CD14-positive monocyte (primary cell): ENCODE data around the gene NDE1. TPM values are rescaled to one million over a fixed set of nuclear protein-coding genes. Genes with fewer than 3 reads are reported as not detected.

Experiments used
- DNase-seq, 3 donors: peaks; one replicate each; pipeline ENCODE4 v3.0.0-alpha.2; 2011 to 2022
- H2AFZ ChIP-seq: 2 replicates; pipeline ENCODE4 v1.6.0; 2012; ENCODE audit warnings: mild to moderate bottlenecking, low read depth, low read length, inconsistent platforms; ENCODE audit not compliant: insufficient read depth, poor library complexity, severe bottlenecking
- H3K27ac ChIP-seq, 2 donors: 1 replicate in 1 of 2; 2 replicates in 1 of 2; pipeline ENCODE4 v1.5.1; 2012 to 2013; ENCODE audit warnings: low read length in 2 of 2, control low read depth in 1 of 2, inconsistent platforms in 1 of 2, low read depth in 1 of 2, mild to moderate bottlenecking in 1 of 2
- H3K27me3 ChIP-seq, 2 donors: one replicate each; pipeline versions ENCODE4 v1.6.0 to v1.6.1; 2011 to 2013; ENCODE audit warnings: low read length in 2 of 2; ENCODE audit not compliant: control insufficient read depth in 2 of 2, insufficient read depth in 2 of 2
- H3K36me3 ChIP-seq, 2 donors: replicated peaks in 1 of 2; 1 replicate in 1 of 2; 2 replicates in 1 of 2; pipeline versions ENCODE4 v1.5.1 to v1.6.1; 2012 to 2013; ENCODE audit warnings: low read length in 2 of 2, control low read depth in 1 of 2, inconsistent platforms in 1 of 2, mild to moderate bottlenecking in 1 of 2; ENCODE audit not compliant: insufficient read depth in 2 of 2, control insufficient read depth in 1 of 2
- H3K4me1 ChIP-seq, 2 donors: 1 replicate in 1 of 2; 2 replicates in 1 of 2; pipeline versions ENCODE4 v1.5.1 to v1.6.1; 2012 to 2013; ENCODE audit warnings: low read length in 2 of 2, control low read depth in 1 of 2, inconsistent platforms in 1 of 2, mild to moderate bottlenecking in 1 of 2, moderate library complexity in 1 of 2; ENCODE audit not compliant: insufficient read depth in 2 of 2, control insufficient read depth in 1 of 2
- H3K4me2 ChIP-seq: replicated peaks from 2 replicates; pipeline ENCODE3; 2012; ENCODE audit warnings: low read length, moderate library complexity, mild to moderate bottlenecking; ENCODE audit not compliant: poor library complexity, severe bottlenecking; ENCODE audit errors: extremely low read depth
- H3K4me3 ChIP-seq, 3 experiments: fragments of 200-600 bp in 1 of 3; sonication (generic) in 1 of 3; replicated peaks in 1 of 3; 1 replicate in 2 of 3; 2 replicates in 1 of 3; pipeline ENCODE4 v1.5.1; 2011 to 2013; ENCODE audit warnings: low read length in 3 of 3, mild to moderate bottlenecking in 3 of 3, control low read depth in 2 of 3, low read depth in 2 of 3, inconsistent platforms in 1 of 3, moderate library complexity in 1 of 3
- H3K79me2 ChIP-seq: 2 replicates; pipeline ENCODE4 v1.6.0; 2012; ENCODE audit warnings: mild to moderate bottlenecking, control low read depth, inconsistent platforms, low read length, moderate library complexity; ENCODE audit not compliant: insufficient read depth
- H3K9ac ChIP-seq: 2 replicates; pipeline ENCODE4 v1.6.0; 2017; ENCODE audit warnings: low read length, mild to moderate bottlenecking; ENCODE audit not compliant: insufficient read depth, poor library complexity, severe bottlenecking
- H3K9me3 ChIP-seq, 2 donors: replicated peaks in 1 of 2; 1 replicate in 1 of 2; 2 replicates in 1 of 2; pipeline versions ENCODE4 v1.5.1 to v1.6.1; 2012 to 2013; ENCODE audit warnings: low read length in 2 of 2, control low read depth in 1 of 2; ENCODE audit not compliant: control insufficient read depth in 1 of 2, insufficient read depth in 1 of 2
- H4K20me1 ChIP-seq: 2 replicates; pipeline ENCODE4 v1.6.0; 2012; ENCODE audit warnings: mild to moderate bottlenecking, low read length, control low read depth, moderate library complexity; ENCODE audit not compliant: insufficient read depth
- H3K27ac Mint-ChIP-seq, 7 donors: one replicate each; pipeline ENCODE4 v1.8.0; 2020; ENCODE audit warnings: mild to moderate bottlenecking in 7 of 7, mixed read lengths in 7 of 7, moderate library complexity in 6 of 7, inconsistent platforms in 2 of 7
- H3K27me3 Mint-ChIP-seq, 3 donors: one replicate each; pipeline ENCODE4 v1.8.0; 2021 to 2022; ENCODE audit warnings: low read depth in 3 of 3, mild to moderate bottlenecking in 3 of 3, mixed read lengths in 3 of 3, moderate library complexity in 3 of 3, inconsistent platforms in 1 of 3
- H3K36me3 Mint-ChIP-seq, 2 donors: one replicate each; pipeline ENCODE4 v1.8.0; 2020; ENCODE audit warnings: mixed read lengths in 2 of 2, inconsistent platforms in 1 of 2, mild to moderate bottlenecking in 1 of 2
- H3K4me1 Mint-ChIP-seq: one replicate; pipeline ENCODE4 v1.8.0; 2020; ENCODE audit warnings: mild to moderate bottlenecking, mixed read lengths
- H3K4me3 Mint-ChIP-seq, 2 donors: one replicate each; pipeline ENCODE4 v1.8.0; 2020; ENCODE audit warnings: mild to moderate bottlenecking in 2 of 2, mixed read lengths in 2 of 2, moderate library complexity in 1 of 2
- H3K9me3 Mint-ChIP-seq, 7 donors: one replicate each; pipeline ENCODE4 v1.8.0; 2020 to 2022; ENCODE audit warnings: mixed read lengths in 7 of 7, mild to moderate bottlenecking in 6 of 7, moderate library complexity in 6 of 7, inconsistent platforms in 2 of 7
- WGBS: methylation state at CpG from one replicate; pipeline ENCODE4 v1.1.5; 2013; ENCODE audit warnings: missing lambda C conversion rate; ENCODE audit not compliant: insufficient coverage; 5-methylcytosine and 5-hydroxymethylcytosine counted together
- intact Hi-C, 2 donors: fragments of 100-400 bp; cut with micrococcal nuclease; formaldehyde crosslinking; loops; one replicate each; pipeline versions ENCODE4 v1.15.0 to v1.15.1; 2023
- polyA plus RNA-seq, 3 donors: library from polyadenylated mRNA; depleted of rRNA in 1 of 3; unstranded in 2 of 3; stranded (reverse) in 1 of 3; fragments of 300-500 nt in 2 of 3; fragments of >200 nt in 1 of 3; fragmentation: Illumina TruSeq in 2 of 3; gene quantifications; 1 replicate in 2 of 3; 2 replicates in 1 of 3; pipeline ENCODE4 v1.2.3, GENCODE V29; 2012 to 2021
- TF ChIP-seq, protein P1 (sequence below): fragments of 200-600 bp; IDR thresholded peaks from one replicate; pipeline ENCODE4 v1.8.0; 2022; ENCODE audit warnings: antibody characterized with exemption, mild to moderate bottlenecking

Gene NDE1
- polyA plus RNA-seq, 3 donors, result 26.0 to 47.8 (median 28.0) TPM

DNA sequence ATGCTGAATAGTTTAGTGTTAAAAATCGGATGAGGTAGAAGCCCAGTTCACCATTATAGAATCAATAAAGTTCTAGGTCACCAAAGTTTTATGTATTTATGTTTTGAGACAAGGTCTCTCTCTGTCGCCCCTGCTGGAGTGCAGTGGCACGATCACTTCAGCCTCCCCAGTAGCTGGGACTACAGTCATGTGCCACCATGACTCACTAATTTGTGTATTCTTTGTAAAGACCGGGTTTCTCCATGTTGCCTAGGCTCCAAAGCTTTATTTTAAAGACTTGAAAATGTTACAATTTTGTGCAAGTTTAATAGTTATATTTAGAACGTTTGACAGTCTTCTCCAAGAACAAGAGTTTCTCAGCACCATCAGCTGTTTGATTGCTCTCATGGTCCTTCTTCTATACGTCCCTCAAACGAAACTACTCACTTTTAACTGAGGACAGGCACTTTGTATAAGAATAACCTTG lies 32.1 kb downstream of the NDE1 start:
- Mint-ChIP-seq H3K4me3 (no peak overlapping the region), H3K27ac (peak overlapping the region; percentile 57 to 87 (median 70)), H3K9me3 (no peaks in the 10 kb centered on the region), H3K27me3 (peaks cover 0 to under 1% (median 0%) of the 10 kb centered on the region in 3 donors), H3K4me1 (peaks cover 5% of the 10 kb centered on the region), H3K36me3 (peaks cover 60 to 87% of the 10 kb centered on the region in 2 donors)
- TF ChIP-seq, protein P1, sequence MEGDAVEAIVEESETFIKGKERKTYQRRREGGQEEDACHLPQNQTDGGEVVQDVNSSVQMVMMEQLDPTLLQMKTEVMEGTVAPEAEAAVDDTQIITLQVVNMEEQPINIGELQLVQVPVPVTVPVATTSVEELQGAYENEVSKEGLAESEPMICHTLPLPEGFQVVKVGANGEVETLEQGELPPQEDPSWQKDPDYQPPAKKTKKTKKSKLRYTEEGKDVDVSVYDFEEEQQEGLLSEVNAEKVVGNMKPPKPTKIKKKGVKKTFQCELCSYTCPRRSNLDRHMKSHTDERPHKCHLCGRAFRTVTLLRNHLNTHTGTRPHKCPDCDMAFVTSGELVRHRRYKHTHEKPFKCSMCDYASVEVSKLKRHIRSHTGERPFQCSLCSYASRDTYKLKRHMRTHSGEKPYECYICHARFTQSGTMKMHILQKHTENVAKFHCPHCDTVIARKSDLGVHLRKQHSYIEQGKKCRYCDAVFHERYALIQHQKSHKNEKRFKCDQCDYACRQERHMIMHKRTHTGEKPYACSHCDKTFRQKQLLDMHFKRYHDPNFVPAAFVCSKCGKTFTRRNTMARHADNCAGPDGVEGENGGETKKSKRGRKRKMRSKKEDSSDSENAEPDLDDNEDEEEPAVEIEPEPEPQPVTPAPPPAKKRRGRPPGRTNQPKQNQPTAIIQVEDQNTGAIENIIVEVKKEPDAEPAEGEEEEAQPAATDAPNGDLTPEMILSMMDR, result peak; percentile 86
- H4K20me1 ChIP-seq, result peaks cover 33% of the 10 kb centered on the region
- DNase-seq, result peak; percentile 79 to 89 (median 85)
- no peaks in the 10 kb centered on the region for H3K9me3 ChIP-seq
- whole genome bisulfite sequencing, result 20% methylated on average over 1 of the region's 7 CpGs
- H3K4me1 ChIP-seq, result peaks cover 3 to 6% of the 10 kb centered on the region in 2 donors
- no peak overlapping the region for H3K9ac ChIP-seq
- peak overlapping the region; percentile 36 for H2AFZ ChIP-seq
- H3K27ac ChIP-seq, result peak overlapping the region; percentile 31 to 76
- no peaks in the 10 kb centered on the region for H3K27me3 ChIP-seq
- no peak overlapping the region for H3K4me3 ChIP-seq
- intact Hi-C loops, result loop anchor here in 1 of 2 donors (5.0 kb wide), 1 partner anchor 40 kb away; the partner anchor contains the start of gene MARF1
- no peak overlapping the region for H3K4me2 ChIP-seq
- H3K79me2 ChIP-seq, result peaks cover 72% of the 10 kb centered on the region
- H3K36me3 ChIP-seq, result peaks cover 77 to 90% of the 10 kb centered on the region in 2 donors

DNA sequence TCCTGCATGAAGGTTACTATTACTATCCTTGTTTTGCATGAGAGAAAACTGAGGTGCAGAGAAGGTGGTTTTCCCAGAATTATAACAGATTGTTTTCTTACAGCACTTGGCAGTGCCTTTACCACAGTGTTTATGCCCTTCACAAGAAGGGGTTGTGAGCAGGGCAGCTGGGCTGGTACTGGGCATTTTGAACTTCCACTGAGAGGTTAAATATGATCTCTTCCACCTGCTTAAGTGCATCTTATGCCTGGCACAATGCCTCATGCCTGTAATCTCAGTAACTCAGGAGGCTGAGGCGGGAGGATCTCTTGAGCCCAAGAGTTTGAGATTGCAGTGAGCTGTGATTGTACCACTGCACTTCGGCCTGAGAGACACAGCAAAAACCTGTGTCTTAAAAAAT lies 36.2 kb downstream of the NDE1 start:
- peaks cover 5% of the 10 kb centered on the region for H3K4me1 Mint-ChIP-seq
- peaks cover 82 to 90% of the 10 kb centered on the region in 2 donors for H3K36me3 ChIP-seq
- H3K27me3 Mint-ChIP-seq, result peaks cover 0 to 1% (median under 1%) of the 10 kb centered on the region in 3 donors
- no peaks in the 10 kb centered on the region for H3K27me3 ChIP-seq
- no peak for DNase-seq
- H3K4me3 ChIP-seq, result no peak overlapping the region
- H2AFZ ChIP-seq, result no peak overlapping the region
- H3K9me3 ChIP-seq, result no peaks in the 10 kb centered on the region
- H3K4me1 ChIP-seq, result peaks cover 3 to 6% of the 10 kb centered on the region in 2 donors
- H4K20me1 ChIP-seq, result peaks cover 37% of the 10 kb centered on the region
- TF ChIP-seq, protein P1, result no peak
- intact Hi-C loops, result no loop called here
- peaks cover 64 to 89% of the 10 kb centered on the region in 2 donors for H3K36me3 Mint-ChIP-seq
- H3K27ac ChIP-seq, result peak overlapping the region in 1 of 2 donors; percentile 26
- no peak overlapping the region for H3K9ac ChIP-seq
- H3K4me3 Mint-ChIP-seq, result no peak overlapping the region
- 100% methylated on average over 1 of the region's 2 CpGs for WGBS
- H3K79me2 ChIP-seq, result peaks cover 40% of the 10 kb centered on the region
- H3K4me2 ChIP-seq, result no peak overlapping the region
- peak overlapping the region in 2 of 7 donors; percentile 32 to 43 for H3K27ac Mint-ChIP-seq
- peaks cover 0 to 2% (median 0%) of the 10 kb centered on the region in 7 donors for H3K9me3 Mint-ChIP-seq
